NT2/D1 (cell line): Measurements from ENCODE around the gene DCAF12L1.

Experiments used
- SUZ12 ChIP-seq: IDR thresholded peaks from 2 replicates; pipeline ENCODE4 v1.6.1; 2011; ENCODE audit not compliant: insufficient read length, insufficient read depth; ENCODE audit errors: extremely low read depth
- YY1 ChIP-seq: IDR thresholded peaks from 2 replicates; pipeline ENCODE4 v1.6.1; 2011; ENCODE audit not compliant: insufficient read length, insufficient read depth
- ZNF274 ChIP-seq: IDR thresholded peaks from 2 replicates; pipeline ENCODE4 v1.6.1; 2011; ENCODE audit warnings: mild to moderate bottlenecking, low read depth, low read length

DNA sequence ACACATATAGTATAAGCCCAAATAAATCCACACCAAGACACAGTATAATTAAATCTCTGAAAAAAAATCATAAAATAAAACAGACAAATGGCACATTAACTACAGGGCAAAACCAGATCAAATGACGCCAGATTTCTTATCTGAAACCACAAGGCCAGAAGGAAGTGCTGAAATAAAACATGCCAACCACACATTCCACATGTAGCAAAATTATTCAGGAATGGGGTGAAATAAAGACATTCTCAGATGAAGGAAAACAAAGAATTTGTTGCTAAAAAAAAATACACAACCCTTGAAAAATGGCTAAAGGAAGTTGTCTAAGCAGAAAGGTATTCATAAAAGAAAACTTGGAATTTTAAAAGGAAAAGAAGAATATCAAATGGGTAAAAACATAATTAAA is 4.5 kb upstream of the DCAF12L1 start:
- TF ChIP-seq ZNF274 (no peak), SUZ12 (no peak), YY1 (no peak)
